ENCODE results near the gene FRMPD2.
"Not testable (repeated sequence)": the region's sequence is repeated elsewhere in the genome, so short reads cannot be mapped to it uniquely, and the experiment has no call there.

FRMPD2 gene

GRCh38 chr10:48233559-48234005, 40.9 kb downstream of the FRMPD2 start:
- DNase-seq (ENCODE audit: low spot score), result no peak

- DNase-seq (ENCODE audit: low spot score), result no peak
Observed at GRCh38 chr10:48232717-48233447, 41.6 kb downstream of the FRMPD2 start.

GRCh38 chr10:48231699-48232315, 42.7 kb downstream of the FRMPD2 start:
- no peak for DNase-seq (ENCODE audit: low spot score)

GRCh38 chr10:48231178-48231577, 43.3 kb downstream of the FRMPD2 start:
- no peak for DNase-seq (ENCODE audit: low spot score)

- DNase-seq (ENCODE audit: low spot score), result no peak
Observed at GRCh38 chr10:48227213-48227612, 47.3 kb downstream of the FRMPD2 start.

- no peak for DNase-seq (ENCODE audit: low spot score)
Observed at GRCh38 chr10:48224979-48225560, 49.4 kb downstream of the FRMPD2 start.

GRCh38 chr10:48224296-48224695, 50.2 kb downstream of the FRMPD2 start:
- DNase-seq (ENCODE audit: low spot score), result no peak

- no peak for DNase-seq (ENCODE audit: low spot score)
Observed at GRCh38 chr10:48221814-48222213, 52.7 kb downstream of the FRMPD2 start.

GRCh38 chr10:48221031-48221430, 53.5 kb downstream of the FRMPD2 start:
- not testable (repeated sequence) for DNase-seq (ENCODE audit: low spot score)

GRCh38 chr10:48219194-48219593, 55.3 kb downstream of the FRMPD2 start:
- no peak for DNase-seq (ENCODE audit: low spot score)

- no peak for DNase-seq (ENCODE audit: low spot score)
Observed at GRCh38 chr10:48216744-48217143, 57.8 kb downstream of the FRMPD2 start.

- DNase-seq (ENCODE audit: low spot score), result no peak
Observed at GRCh38 chr10:48216204-48216505, 58.3 kb downstream of the FRMPD2 start.

- no peak for DNase-seq (ENCODE audit: low spot score)
Observed at GRCh38 chr10:48215486-48216203, 58.9 kb downstream of the FRMPD2 start.

GRCh38 chr10:48214716-48215485, 59.6 kb downstream of the FRMPD2 start:
- DNase-seq (ENCODE audit: low spot score), result no peak

GRCh38 chr10:48213047-48213446, 61.4 kb downstream of the FRMPD2 start:
- DNase-seq (ENCODE audit: low spot score), result no peak

- DNase-seq (ENCODE audit: low spot score), result no peak
Observed at GRCh38 chr10:48211777-48212176, 62.7 kb downstream of the FRMPD2 start.

GRCh38 chr10:48210966-48211365, 63.5 kb downstream of the FRMPD2 start:
- no peak for DNase-seq (ENCODE audit: low spot score)

GRCh38 chr10:48210391-48210790, 64.1 kb downstream of the FRMPD2 start:
- DNase-seq (ENCODE audit: low spot score), result no peak

- no peak for DNase-seq (ENCODE audit: low spot score)
Observed at GRCh38 chr10:48209241-48209640, 65.3 kb downstream of the FRMPD2 start.

GRCh38 chr10:48207853-48208252, 66.6 kb downstream of the FRMPD2 start:
- DNase-seq (ENCODE audit: low spot score), result no peak

- DNase-seq (ENCODE audit: low spot score), result no peak
Observed at GRCh38 chr10:48206482-48207250, 67.8 kb downstream of the FRMPD2 start.
